GM19372 (cell line): ENCODE results near the gene SDCCAG8.

Experiments used
- ATAC-seq: cut with Tn5 transposase; IDR thresholded peaks from one replicate; pipeline ENCODE4 v1.9.1; 2021; ENCODE audit warnings: mild to moderate bottlenecking, low read depth, moderate library complexity; ENCODE audit not compliant: unreplicated experiment

The SDCCAG8 gene

DNA sequence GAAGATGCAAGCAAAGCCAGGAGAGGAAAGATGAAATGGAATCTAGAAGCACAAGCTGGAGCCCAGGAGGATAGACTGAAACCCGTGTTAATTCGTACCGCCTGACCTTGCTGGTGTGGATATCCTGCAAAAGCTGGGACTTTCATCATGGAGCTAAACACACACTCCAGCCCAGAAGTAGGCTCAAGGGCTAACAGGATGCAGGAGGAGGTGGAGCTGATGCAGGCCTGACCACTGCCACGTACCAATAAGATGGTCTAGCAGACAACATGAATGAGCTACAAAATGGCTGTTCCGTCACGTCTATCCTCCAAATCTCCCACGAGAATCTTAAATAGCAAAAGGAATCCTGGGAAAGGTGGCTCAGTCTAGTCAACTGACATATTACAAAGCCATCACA is 270.3 kb downstream of the SDCCAG8 start:
- no peak for ATAC-seq

DNA sequence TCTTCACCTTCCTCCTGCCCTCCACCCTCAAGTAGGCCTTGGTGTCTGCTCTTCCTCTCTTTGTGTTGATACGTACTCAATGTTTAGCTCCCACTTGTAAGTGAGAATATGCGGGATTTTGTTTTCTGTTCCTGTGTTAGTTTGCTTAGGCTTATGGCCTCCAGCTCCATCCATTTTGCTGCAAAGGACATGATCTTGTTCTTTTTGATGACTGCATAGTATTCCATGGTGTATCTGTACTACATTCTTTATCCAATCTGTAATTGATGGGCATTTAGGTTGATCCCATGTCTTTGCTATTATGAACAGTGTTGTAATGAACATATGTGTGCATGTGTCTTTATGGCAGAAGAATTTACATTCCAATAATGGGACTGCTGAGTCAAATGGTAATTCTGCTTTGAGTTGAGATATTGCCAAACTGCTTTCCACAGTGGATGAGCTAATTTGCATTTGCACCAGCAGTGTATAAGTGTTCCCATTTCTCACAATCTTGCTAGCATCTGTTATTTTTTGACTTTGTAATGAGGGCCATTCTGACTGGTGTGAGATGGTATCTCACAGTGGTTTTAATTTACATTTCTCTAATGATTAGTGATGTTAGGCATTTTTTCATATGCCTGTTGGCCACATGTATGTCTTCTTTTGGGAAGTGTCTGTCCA is 272.7 kb downstream of the SDCCAG8 start:
- no peak for ATAC-seq

DNA sequence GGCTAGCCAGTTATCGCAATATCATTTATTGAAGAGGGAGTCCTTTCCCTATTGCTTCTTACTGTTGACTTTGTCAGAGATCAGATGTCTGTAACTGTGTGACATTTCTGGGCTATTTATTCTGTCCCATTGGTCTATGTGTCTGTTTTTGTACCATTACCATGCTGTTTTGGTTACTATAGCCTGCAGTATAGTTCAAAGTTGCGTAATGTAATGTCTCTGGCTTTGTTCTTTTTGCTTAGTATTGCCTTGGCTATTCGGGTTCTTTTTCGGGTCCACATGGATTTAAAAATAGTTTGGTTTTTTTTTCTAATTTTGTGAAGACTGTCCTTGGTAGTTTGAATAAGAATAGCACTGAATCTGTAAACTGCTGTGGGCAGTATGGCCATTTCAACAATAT is 273.7 kb downstream of the SDCCAG8 start:
- ATAC-seq = no peak

GRCh38 chr1:243535014-243535413 is 279.2 kb downstream of the SDCCAG8 start:
- no peak for ATAC-seq

DNA sequence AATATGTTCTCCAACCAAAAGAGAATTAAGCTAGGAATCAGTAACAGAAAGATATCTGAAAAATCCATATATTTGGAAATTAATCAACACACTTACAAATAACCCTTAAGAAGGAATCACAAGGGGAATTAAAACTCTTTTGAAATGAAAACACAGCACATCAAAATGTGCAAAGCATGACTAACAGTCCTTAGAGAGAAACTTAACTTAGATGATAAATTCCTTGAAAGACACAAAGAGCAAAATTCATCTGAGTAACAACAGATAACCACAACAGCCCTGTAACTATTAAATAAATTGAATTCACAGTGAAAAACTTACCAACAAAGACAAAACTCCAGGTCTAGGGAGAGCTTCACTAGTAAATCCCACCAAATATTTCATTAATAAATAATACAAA is 283.8 kb downstream of the SDCCAG8 start:
- no peak for ATAC-seq

GRCh38 chr1:243542739-243543415 is 287.0 kb downstream of the SDCCAG8 start:
- ATAC-seq = no peak

DNA sequence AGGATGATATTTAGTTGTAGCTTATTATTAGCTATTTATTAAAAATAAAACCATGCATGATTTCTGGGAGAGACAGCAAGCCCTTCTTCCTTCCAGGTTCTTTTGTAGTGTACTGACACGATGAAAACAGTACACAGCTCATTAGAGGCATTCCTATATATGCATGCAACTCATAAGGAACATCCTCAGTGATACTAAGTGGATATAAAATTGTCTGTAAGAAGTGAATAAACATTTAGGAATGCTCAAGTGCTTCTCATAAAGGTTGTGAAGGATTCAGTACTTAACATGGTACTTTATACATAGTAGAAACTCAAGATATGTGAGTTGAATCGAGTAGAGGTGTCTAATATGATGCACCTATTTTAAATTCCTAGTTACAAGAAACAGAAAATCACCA is 287.7 kb downstream of the SDCCAG8 start:
- ATAC-seq = no peak

DNA sequence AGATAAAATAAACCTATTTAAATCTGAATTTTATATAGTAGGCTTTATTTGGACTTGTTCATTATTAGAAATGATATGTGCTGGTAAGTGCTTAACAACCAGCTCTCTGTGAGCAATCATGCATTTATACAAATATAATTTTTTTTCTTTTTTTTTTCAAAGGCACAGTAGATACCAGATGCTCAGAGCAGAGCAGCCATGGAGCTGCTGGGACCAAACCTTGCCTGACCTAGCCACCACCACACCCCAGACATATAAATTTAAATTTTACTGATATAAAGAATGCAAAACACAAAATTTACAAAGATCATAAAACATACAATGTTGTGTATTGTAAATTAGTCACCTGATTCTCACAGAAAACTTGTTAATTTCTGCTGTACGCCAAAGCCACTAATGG is 290.6 kb downstream of the SDCCAG8 start:
- no peak for ATAC-seq

DNA sequence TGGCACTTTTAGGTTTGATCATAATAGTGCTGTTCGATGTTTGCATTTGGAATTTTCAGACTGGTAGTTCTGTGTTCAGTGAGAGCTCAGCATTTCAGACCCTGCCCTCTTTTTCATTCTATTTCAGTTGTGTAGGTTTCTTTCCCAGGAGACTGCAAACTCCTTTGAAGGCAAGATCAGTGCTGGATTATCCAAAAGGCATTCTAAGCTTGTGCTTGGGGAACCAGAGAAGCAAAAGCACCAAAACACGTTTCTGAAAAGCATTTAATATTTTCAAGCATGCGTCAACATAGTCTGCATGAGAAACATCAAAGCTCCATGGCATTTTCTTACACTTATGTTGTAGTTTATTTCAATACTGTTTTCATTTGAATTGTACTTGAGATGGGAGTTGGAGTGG is 292.1 kb downstream of the SDCCAG8 start:
- no peak for ATAC-seq

DNA sequence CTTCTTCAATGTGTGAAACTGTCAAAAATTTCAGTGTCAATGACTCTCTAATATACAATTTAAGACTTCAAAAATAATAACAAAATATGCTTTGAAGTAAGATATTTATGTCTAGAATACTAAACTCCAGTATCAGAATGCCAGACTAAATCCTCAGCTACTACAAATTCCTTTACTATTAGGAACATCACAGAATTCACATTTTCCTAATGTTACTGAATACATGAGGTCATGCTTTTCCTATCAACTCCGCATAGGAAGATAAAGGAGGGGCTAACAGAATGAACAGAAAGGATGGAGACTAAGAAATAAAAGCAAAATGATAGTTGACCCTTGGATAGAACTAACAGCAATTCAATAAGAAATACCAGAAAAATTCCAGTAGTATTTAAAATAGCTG is 292.7 kb downstream of the SDCCAG8 start:
- no peak for ATAC-seq

- ATAC-seq = no peak
Observed at GRCh38 chr1:243549108-243549507, 293.3 kb downstream of the SDCCAG8 start.
